ENCODE data around the gene TSSK6. TPM values are rescaled to one million over a fixed set of nuclear protein-coding genes. Genes with fewer than 3 reads are reported as not detected.

The TSSK6 gene
- total and polyA plus RNA-seq, 2 experiments from 2014 or later, result 0.63 to 4.9 TPM

GRCh38 chr19:19480688-19481087 lies 34.7 kb downstream of the TSSK6 start:
- no peak for DNase-seq (ENCODE audit: low spot score)
- Histone ChIP-seq H2AFZ (no peak overlapping the region), H3K4me3 (no peak overlapping the region), H3K27ac (ENCODE audit: low read depth) (peak overlapping the region; percentile 69), H3K36me3 (ENCODE audit: insufficient read depth) (peaks cover 3% of the 10 kb centered on the region; the same call in 1 of the 2 replicates), H3K4me2 (no peak overlapping the region), H3K4me1 (ENCODE audit: insufficient read depth) (peaks cover 20% of the 10 kb centered on the region), H3F3A (replicated peaks; ENCODE audit: low read depth) (0 out of 2 replicates have a peak, but pooled peaks cover 2% of the 10 kb centered on the region), H3K79me2 (replicated peaks; ENCODE audit: insufficient read depth) (peaks cover 96% of the 10 kb centered on the region), H3K9me2 (ENCODE audit: insufficient read depth) (no peaks in the 10 kb centered on the region), H3K27me3 (ENCODE audit: insufficient read depth) (no peaks in the 10 kb centered on the region), H4K20me1 (replicated peaks; ENCODE audit: insufficient read depth) (peaks cover 64% of the 10 kb centered on the region)
- TF ChIP-seq, protein P1, sequence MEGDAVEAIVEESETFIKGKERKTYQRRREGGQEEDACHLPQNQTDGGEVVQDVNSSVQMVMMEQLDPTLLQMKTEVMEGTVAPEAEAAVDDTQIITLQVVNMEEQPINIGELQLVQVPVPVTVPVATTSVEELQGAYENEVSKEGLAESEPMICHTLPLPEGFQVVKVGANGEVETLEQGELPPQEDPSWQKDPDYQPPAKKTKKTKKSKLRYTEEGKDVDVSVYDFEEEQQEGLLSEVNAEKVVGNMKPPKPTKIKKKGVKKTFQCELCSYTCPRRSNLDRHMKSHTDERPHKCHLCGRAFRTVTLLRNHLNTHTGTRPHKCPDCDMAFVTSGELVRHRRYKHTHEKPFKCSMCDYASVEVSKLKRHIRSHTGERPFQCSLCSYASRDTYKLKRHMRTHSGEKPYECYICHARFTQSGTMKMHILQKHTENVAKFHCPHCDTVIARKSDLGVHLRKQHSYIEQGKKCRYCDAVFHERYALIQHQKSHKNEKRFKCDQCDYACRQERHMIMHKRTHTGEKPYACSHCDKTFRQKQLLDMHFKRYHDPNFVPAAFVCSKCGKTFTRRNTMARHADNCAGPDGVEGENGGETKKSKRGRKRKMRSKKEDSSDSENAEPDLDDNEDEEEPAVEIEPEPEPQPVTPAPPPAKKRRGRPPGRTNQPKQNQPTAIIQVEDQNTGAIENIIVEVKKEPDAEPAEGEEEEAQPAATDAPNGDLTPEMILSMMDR (conservative IDR thresholded peaks at IDR 0.05; ENCODE audit: low read depth in 2 of 2), result no peak
- TF ChIP-seq JUNB (IDR thresholded peaks at IDR 0.05; ENCODE audit: unreplicated experiment) (no peak), NANOG (IDR thresholded peaks at IDR 0.05; ENCODE audit: borderline replicate concordance) (no peak), POLR2AphosphoS5 (IDR thresholded peaks at IDR 0.05; ENCODE audit: low read depth) (no peak)
- H3K4me1 Mint-ChIP-seq, result peaks cover 51% of the 10 kb centered on the region
- no peak for ATAC-seq
- H3K36me3 Mint-ChIP-seq (ENCODE audit: low read depth), result peaks cover 23% of the 10 kb centered on the region
- H3K9me3 Mint-ChIP-seq, result no peaks in the 10 kb centered on the region
- no peak overlapping the region for H3K4me3 Mint-ChIP-seq
- H3K27ac Mint-ChIP-seq, result no peak overlapping the region
- H3K27me3 Mint-ChIP-seq (ENCODE audit: insufficient read depth, low read depth, poor library complexity), result peaks cover 9% of the 10 kb centered on the region

GRCh38 chr19:19477705-19478383 lies 37.5 kb downstream of the TSSK6 start:
- H4K20me1 ChIP-seq (replicated peaks; ENCODE audit: insufficient read depth), result peaks cover 59% of the 10 kb centered on the region
- H3K9me3 Mint-ChIP-seq, result no peaks in the 10 kb centered on the region
- H3K4me1 ChIP-seq (ENCODE audit: insufficient read depth), result peaks cover 30% of the 10 kb centered on the region
- H3K4me1 Mint-ChIP-seq, result peaks cover 61% of the 10 kb centered on the region
- no peak for ATAC-seq
- peaks cover 95% of the 10 kb centered on the region for H3K79me2 ChIP-seq (replicated peaks; ENCODE audit: insufficient read depth)
- no peak overlapping the region for H2AFZ ChIP-seq
- H3K4me3 Mint-ChIP-seq, result no peak overlapping the region; the same call in 2 of the 3 replicates
- H3K36me3 Mint-ChIP-seq (ENCODE audit: low read depth), result peaks cover 29% of the 10 kb centered on the region
- H3K27ac ChIP-seq (ENCODE audit: low read depth), result no peak overlapping the region
- no peaks in the 10 kb centered on the region for H3K9me2 ChIP-seq (ENCODE audit: insufficient read depth)
- peaks cover 9% of the 10 kb centered on the region for H3K27me3 Mint-ChIP-seq (ENCODE audit: insufficient read depth, low read depth, poor library complexity)
- TF ChIP-seq NANOG (IDR thresholded peaks at IDR 0.05; ENCODE audit: borderline replicate concordance), result no peak
- no peak for DNase-seq (ENCODE audit: low spot score)
- peaks cover 7% of the 10 kb centered on the region; the same call in 1 of the 2 replicates for H3F3A ChIP-seq (replicated peaks; ENCODE audit: low read depth)
- H3K27ac Mint-ChIP-seq, result no peak overlapping the region
- no peak overlapping the region for H3K4me3 ChIP-seq
- H3K4me2 ChIP-seq, result no peak overlapping the region
- no peaks in the 10 kb centered on the region for H3K27me3 ChIP-seq (ENCODE audit: insufficient read depth)
- peaks cover 3% of the 10 kb centered on the region; the same call in 1 of the 2 replicates for H3K36me3 ChIP-seq (ENCODE audit: insufficient read depth)

- peaks cover 30% of the 10 kb centered on the region for H3K4me1 ChIP-seq (ENCODE audit: insufficient read depth)
- TF ChIP-seq, protein P1 (conservative IDR thresholded peaks at IDR 0.05; ENCODE audit: low read depth in 2 of 2), result peak; percentile 59 to 82
- TF ChIP-seq POLR2AphosphoS5 (IDR thresholded peaks at IDR 0.05; ENCODE audit: low read depth) (0 out of 2 replicates have a peak, but pooled peaks have one; percentile 20), EZH2phosphoT487 (IDR thresholded peaks at IDR 0.05; ENCODE audit: unreplicated experiment) (no peak), CREB1 (CRISPR knock-in tag; IDR thresholded peaks at IDR 0.05; ENCODE audit: low read depth) (no peak)
- TF ChIP-seq, protein P2, sequence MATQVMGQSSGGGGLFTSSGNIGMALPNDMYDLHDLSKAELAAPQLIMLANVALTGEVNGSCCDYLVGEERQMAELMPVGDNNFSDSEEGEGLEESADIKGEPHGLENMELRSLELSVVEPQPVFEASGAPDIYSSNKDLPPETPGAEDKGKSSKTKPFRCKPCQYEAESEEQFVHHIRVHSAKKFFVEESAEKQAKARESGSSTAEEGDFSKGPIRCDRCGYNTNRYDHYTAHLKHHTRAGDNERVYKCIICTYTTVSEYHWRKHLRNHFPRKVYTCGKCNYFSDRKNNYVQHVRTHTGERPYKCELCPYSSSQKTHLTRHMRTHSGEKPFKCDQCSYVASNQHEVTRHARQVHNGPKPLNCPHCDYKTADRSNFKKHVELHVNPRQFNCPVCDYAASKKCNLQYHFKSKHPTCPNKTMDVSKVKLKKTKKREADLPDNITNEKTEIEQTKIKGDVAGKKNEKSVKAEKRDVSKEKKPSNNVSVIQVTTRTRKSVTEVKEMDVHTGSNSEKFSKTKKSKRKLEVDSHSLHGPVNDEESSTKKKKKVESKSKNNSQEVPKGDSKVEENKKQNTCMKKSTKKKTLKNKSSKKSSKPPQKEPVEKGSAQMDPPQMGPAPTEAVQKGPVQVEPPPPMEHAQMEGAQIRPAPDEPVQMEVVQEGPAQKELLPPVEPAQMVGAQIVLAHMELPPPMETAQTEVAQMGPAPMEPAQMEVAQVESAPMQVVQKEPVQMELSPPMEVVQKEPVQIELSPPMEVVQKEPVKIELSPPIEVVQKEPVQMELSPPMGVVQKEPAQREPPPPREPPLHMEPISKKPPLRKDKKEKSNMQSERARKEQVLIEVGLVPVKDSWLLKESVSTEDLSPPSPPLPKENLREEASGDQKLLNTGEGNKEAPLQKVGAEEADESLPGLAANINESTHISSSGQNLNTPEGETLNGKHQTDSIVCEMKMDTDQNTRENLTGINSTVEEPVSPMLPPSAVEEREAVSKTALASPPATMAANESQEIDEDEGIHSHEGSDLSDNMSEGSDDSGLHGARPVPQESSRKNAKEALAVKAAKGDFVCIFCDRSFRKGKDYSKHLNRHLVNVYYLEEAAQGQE (IDR thresholded peaks at IDR 0.05; ENCODE audit: unreplicated experiment), result no peak
- peak; percentile 82 for DNase-seq (ENCODE audit: low spot score)
- Mint-ChIP-seq H3K4me1 (peaks cover 59% of the 10 kb centered on the region), H3K9me3 (no peaks in the 10 kb centered on the region), H3K4me3 (peak overlapping the region; percentile 50), H3K27me3 (ENCODE audit: insufficient read depth, low read depth, poor library complexity) (peaks cover 9% of the 10 kb centered on the region), H3K36me3 (ENCODE audit: low read depth) (peaks cover 36% of the 10 kb centered on the region), H3K27ac (peak overlapping the region; percentile 64)
- no peaks in the 10 kb centered on the region for H3K9me2 ChIP-seq (ENCODE audit: insufficient read depth)
- H3K79me2 ChIP-seq (replicated peaks; ENCODE audit: insufficient read depth), result peaks cover 95% of the 10 kb centered on the region
- peak overlapping the region; percentile 69 for H3K4me2 ChIP-seq
- ATAC-seq, result peak; percentile 75
- peak overlapping the region; percentile 39 for H3K4me3 ChIP-seq
- no peaks in the 10 kb centered on the region for H3K27me3 ChIP-seq (ENCODE audit: insufficient read depth)
- peak overlapping the region; percentile 55; the same call in 1 of the 2 replicates for H3K27ac ChIP-seq (ENCODE audit: low read depth)
- peaks cover 7% of the 10 kb centered on the region; the same call in 1 of the 2 replicates for H3F3A ChIP-seq (replicated peaks; ENCODE audit: low read depth)
- peaks cover 3% of the 10 kb centered on the region; the same call in 1 of the 2 replicates for H3K36me3 ChIP-seq (ENCODE audit: insufficient read depth)
- H4K20me1 ChIP-seq (replicated peaks; ENCODE audit: insufficient read depth), result peaks cover 56% of the 10 kb centered on the region
- H2AFZ ChIP-seq, result no peak overlapping the region
Measured at GRCh38 chr19:19475849-19476828, 39.2 kb downstream of the TSSK6 start.

Data from GM23338 (cell line).